Stomach (tissue), 4 donors: ENCODE data around the gene WDR59.

Experiments used
- EP300 ChIP-seq: sonication (generic); formaldehyde crosslinking; IDR thresholded peaks from one replicate; pipeline ENCODE4 v1.6.1; 2017; ENCODE audit warnings: antibody characterized with exemption
- POLR2A ChIP-seq, 4 donors: fragments of 450-650 bp; IDR thresholded peaks; one replicate each; pipeline ENCODE4 v1.6.1; 2016; ENCODE audit warnings: antibody characterized with exemption in 4 of 4, control low read depth in 2 of 4, mild to moderate bottlenecking in 1 of 4, moderate library complexity in 1 of 4
- POLR2AphosphoS5 ChIP-seq, 3 donors: sonication (generic); formaldehyde crosslinking; IDR thresholded peaks; one replicate each; pipeline ENCODE4 v1.6.1; 2016; ENCODE audit warnings: antibody characterized with exemption in 3 of 3
- TF ChIP-seq, protein P1 (sequence below), 7 experiments: fragments of 450-650 bp in 4 of 7; fragments of 200-600 bp in 3 of 7; sonication (generic) in 3 of 7; IDR thresholded peaks; one replicate each; pipeline ENCODE4 v1.5.1; 2016 to 2019; ENCODE audit warnings: antibody characterized with exemption in 7 of 7, control low read depth in 2 of 7, mild to moderate bottlenecking in 1 of 7

DNA sequence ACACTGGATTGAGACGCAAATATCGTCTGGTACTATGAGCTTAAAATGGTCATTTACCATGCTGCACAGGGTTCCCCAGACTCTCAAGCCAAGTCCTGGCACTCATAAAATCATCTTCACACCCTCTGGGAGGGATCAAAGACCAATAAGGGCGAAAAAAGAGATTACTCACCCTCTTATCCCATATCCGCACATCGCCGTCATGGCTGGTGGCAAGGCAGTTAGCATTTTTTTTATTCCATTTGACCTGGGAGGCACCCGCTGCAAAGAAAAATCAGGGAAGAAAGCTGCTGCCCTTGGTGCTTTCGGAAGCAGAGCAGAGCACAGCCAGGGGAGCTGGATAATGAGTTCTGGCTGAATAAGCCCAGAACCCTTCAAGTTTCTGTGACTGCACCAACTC is 42.4 kb downstream of the WDR59 start:
- TF ChIP-seq, protein P1, sequence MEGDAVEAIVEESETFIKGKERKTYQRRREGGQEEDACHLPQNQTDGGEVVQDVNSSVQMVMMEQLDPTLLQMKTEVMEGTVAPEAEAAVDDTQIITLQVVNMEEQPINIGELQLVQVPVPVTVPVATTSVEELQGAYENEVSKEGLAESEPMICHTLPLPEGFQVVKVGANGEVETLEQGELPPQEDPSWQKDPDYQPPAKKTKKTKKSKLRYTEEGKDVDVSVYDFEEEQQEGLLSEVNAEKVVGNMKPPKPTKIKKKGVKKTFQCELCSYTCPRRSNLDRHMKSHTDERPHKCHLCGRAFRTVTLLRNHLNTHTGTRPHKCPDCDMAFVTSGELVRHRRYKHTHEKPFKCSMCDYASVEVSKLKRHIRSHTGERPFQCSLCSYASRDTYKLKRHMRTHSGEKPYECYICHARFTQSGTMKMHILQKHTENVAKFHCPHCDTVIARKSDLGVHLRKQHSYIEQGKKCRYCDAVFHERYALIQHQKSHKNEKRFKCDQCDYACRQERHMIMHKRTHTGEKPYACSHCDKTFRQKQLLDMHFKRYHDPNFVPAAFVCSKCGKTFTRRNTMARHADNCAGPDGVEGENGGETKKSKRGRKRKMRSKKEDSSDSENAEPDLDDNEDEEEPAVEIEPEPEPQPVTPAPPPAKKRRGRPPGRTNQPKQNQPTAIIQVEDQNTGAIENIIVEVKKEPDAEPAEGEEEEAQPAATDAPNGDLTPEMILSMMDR (IDR thresholded peaks at IDR 0.05), result no peak
- TF ChIP-seq POLR2A (IDR thresholded peaks at IDR 0.05) (no peak), EP300 (no peak), POLR2AphosphoS5 (IDR thresholded peaks at IDR 0.05) (no peak)
